ENCODE measurements around the gene MRPL43.
"Not testable (repeated sequence)": the region's sequence is repeated elsewhere in the genome, so short reads cannot be mapped to it uniquely, and the experiment has no call there.

Gene MRPL43

GRCh38 chr10:100984672-100985177 is 2.6 kb downstream of the MRPL43 start:
- in situ Hi-C loops (cut with MboI; ENCODE audit: low sequenced_read_pairs), result no loop called here

- in situ Hi-C loops (cut with MboI; ENCODE audit: low sequenced_read_pairs), result no loop called here
These were observed 3.2 kb downstream of the MRPL43 start for GRCh38 chr10:100983868-100984671.

- in situ Hi-C loops (cut with MboI; ENCODE audit: low sequenced_read_pairs), result no loop called here
These were observed 4.1 kb downstream of the MRPL43 start for GRCh38 chr10:100982916-100983830.

DNA sequence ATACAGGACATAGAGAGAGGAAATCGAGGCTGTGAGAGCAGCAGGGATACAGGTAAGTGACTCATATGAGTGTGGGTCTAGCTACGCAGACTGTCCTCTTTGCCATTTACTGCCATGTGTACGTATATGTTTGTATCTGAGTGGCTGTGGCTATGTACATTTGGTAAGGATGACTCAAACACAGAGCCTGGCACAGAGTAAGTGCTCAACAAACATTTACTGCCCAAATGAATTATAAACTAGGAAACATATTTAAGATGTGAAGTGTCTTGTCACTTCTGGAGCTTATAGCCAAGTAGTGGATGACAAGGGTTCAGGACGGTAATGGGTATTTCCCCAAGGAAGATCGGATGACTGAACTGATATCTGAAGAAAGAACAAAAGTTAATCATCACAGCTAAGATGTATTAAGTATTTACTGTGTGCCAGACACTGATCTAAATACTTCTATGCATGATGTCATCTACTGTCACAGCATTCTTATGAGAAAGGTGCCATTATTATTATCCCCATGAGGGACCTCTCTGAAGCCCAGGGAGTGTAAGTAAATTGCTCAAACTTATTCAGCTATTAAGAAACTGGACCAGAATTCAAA is 6.0 kb downstream of the MRPL43 start:
- in situ Hi-C loops (cut with MboI; ENCODE audit: low sequenced_read_pairs), result no loop called here

GRCh38 chr10:100980711-100981110 is 6.6 kb downstream of the MRPL43 start:
- in situ Hi-C loops (cut with MboI; ENCODE audit: low sequenced_read_pairs), result no loop called here

DNA sequence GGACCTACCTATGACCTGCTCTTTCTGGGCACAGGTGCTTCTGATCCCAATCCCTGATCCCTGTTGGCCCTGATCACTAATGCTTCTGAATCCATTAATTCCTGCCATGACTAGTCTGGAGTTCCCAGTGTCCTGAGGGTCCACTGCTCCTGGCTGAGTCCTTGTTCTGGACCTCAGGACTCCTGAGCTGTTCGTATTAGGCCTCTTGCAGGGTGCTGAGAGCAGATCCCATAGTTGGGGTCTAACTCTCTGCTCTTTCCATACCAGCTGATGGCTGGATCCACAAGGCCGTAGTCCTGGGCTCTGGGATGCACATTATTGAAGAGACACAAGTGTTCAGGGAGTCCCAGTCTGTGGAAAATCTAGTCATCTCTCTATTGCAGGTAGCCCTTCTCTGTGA is 7.0 kb downstream of the MRPL43 start:
- in situ Hi-C loops (cut with MboI; ENCODE audit: low sequenced_read_pairs), result no loop called here

DNA sequence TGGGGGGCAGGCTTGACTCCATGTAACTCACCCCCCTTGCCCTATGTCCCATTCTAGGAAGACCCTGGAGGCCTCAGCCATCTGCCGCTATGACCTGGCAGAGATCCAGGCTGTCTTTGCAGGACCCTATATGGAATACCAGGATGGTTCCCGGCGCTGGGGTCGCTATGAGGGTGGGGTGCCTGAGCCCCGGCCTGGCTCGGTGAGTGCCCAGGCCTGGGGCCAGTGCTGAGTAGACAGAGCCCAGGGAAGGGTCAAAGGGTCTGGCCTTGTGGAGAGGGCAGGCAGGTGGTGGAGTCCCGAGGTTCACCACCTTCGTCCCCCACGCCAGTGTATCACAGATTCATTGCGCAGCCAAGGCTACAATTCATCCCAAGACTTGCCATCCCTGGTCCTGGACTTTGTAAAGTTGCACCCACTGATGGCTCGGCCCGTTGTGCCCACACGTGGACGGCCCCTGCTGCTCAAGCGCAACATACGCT is 7.5 kb downstream of the MRPL43 start:
- in situ Hi-C loops (cut with MboI; ENCODE audit: low sequenced_read_pairs), result no loop called here

DNA sequence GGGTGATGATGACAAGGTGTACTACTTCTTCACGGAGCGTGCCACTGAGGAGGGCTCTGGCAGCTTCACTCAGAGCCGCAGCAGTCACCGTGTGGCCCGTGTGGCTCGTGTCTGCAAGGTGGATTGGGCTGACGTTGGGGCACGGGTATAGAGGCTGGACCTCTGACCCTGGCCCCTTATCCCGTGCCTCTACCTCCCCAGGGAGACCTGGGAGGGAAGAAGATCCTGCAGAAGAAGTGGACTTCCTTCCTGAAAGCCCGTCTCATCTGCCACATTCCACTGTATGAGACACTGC is 8.4 kb downstream of the MRPL43 start:
- in situ Hi-C loops (cut with MboI; ENCODE audit: low sequenced_read_pairs), result no loop called here

- in situ Hi-C loops (cut with MboI; ENCODE audit: low sequenced_read_pairs), result no loop called here
These were observed 9.0 kb downstream of the MRPL43 start for GRCh38 chr10:100978121-100978900.

GRCh38 chr10:100977436-100977835 is 9.9 kb downstream of the MRPL43 start:
- in situ Hi-C loops (cut with MboI; ENCODE audit: low sequenced_read_pairs), result no loop called here

- in situ Hi-C loops (cut with MboI; ENCODE audit: low sequenced_read_pairs), result no loop called here
These were observed 10.4 kb downstream of the MRPL43 start for GRCh38 chr10:100976906-100977305.

- in situ Hi-C loops (cut with MboI; ENCODE audit: low sequenced_read_pairs), result not testable (repeated sequence)
These were observed 11.9 kb downstream of the MRPL43 start for GRCh38 chr10:100975397-100975796.

GRCh38 chr10:100972904-100973535 is 14.3 kb downstream of the MRPL43 start:
- in situ Hi-C loops (cut with MboI; ENCODE audit: low sequenced_read_pairs), result no loop called here

- in situ Hi-C loops (cut with MboI; ENCODE audit: low sequenced_read_pairs), result no loop called here
These were observed 15.0 kb downstream of the MRPL43 start for GRCh38 chr10:100972115-100972903.

DNA sequence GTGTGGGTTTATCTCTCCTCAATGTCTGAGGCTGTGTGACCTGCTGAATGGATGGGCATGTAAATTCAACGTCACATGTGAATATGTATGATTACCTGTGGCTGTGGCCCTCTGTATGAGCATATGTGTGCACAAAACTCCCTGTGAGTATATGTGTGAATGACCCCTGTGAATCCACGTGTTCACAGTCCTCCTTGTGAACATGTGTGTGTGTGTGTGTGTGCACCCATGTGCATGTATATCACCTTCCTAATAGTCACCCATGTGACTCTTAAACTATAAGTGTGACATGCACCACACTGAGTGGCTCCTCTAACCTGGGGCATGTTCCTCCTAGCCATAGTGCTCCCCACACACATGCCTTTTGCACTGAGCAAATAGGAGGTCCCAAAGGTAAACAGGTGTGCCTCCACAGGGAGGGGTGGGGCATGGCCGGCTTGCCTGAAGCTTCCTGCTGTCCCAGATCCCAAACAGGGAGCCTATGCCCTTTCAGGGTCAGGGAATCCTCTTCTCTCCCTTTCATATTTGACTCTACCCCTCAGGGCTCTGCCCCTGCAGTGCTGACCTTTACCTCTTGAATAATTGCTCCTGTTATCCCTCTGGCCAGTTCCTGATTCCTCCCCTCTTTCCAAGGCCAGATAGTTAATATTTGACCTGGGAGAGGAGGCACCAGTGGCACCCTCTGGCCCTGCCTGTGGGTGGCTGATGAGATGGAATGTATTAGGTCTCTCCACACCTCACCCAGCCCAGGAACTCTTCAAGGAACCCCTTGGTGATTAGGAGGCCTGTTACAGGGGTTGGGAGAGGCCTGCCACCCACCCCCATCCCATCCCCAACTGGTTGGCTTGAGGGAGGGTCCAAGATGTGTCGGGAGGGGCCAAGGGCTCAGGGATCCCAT is 16.1 kb downstream of the MRPL43 start:
- in situ Hi-C loops (cut with MboI; ENCODE audit: low sequenced_read_pairs), result no loop called here

- in situ Hi-C loops (cut with MboI; ENCODE audit: low sequenced_read_pairs), result no loop called here
These were observed 17.0 kb downstream of the MRPL43 start for GRCh38 chr10:100970076-100970913.
